Measurements from ENCODE around the gene ANXA9.

- TF ChIP-seq CTCF (conservative IDR thresholded peaks at IDR 0.05; ENCODE audit: low read depth, low read length), result no peak
- no peak for TF ChIP-seq CEBPB (IDR thresholded peaks at IDR 0.05; ENCODE audit: low read depth, low read length)
- TF ChIP-seq SMC3 (IDR thresholded peaks at IDR 0.05; ENCODE audit: low read depth, low read length), result no peak
- TF ChIP-seq POLR2A (IDR thresholded peaks at IDR 0.05; ENCODE audit: low read depth, low read length), result no peak
- no peak for TF ChIP-seq RFX5 (IDR thresholded peaks at IDR 0.05; ENCODE audit: low read depth, low read length)
- TF ChIP-seq BHLHE40 (IDR thresholded peaks at IDR 0.05; ENCODE audit: low read depth, low read length), result no peak
Measured at GRCh38 chr1:150985179-150985825, 3.2 kb downstream of the ANXA9 start.

Data from IMR-90 (cell line).